ENCODE data around the gene USP28. TPM values are rescaled to one million over a fixed set of nuclear protein-coding genes. Genes with fewer than 3 reads are reported as not detected.
A peak's percentile ranks its signal among the peaks of the same experiment; 100 is the strongest.

Gene USP28
- total RNA-seq, 6 experiments from 2014 or later = 15.4 to 21.5 (median 17.8) TPM

- Mint-ChIP-seq H3K4me1 (ENCODE audit: low read depth) (peaks cover 27% of the 10 kb centered on the region), H3K27me3 (ENCODE audit: insufficient read depth) (peaks cover 9% of the 10 kb centered on the region), H3K4me3 (peak overlapping the region; percentile 94), H3K27ac (peak overlapping the region; percentile 99), H3K9me3 (no peaks in the 10 kb centered on the region), H3K36me3 (ENCODE audit: low read depth) (peaks cover 5% of the 10 kb centered on the region; the same call in 1 of the 2 replicates)
- DNase-seq = no peak
- no peak for TF ChIP-seq CTCF (IDR thresholded peaks at IDR 0.05)
Observed at GRCh38 chr11:113876074-113876797, 864 bp upstream of the USP28 start.

GRCh38 chr11:113874581-113875233, 665 bp downstream of the USP28 start:
- Mint-ChIP-seq H3K27me3 (ENCODE audit: insufficient read depth) (peaks cover 3% of the 10 kb centered on the region), H3K4me3 (peak overlapping the region; percentile 85), H3K4me1 (ENCODE audit: low read depth) (peaks cover 27% of the 10 kb centered on the region), H3K9me3 (no peaks in the 10 kb centered on the region), H3K36me3 (ENCODE audit: low read depth) (peaks cover 5% of the 10 kb centered on the region; the same call in 1 of the 2 replicates), H3K27ac (peak overlapping the region; percentile 26)
- DNase-seq = no peak
- TF ChIP-seq CTCF (IDR thresholded peaks at IDR 0.05) = no peak

- peaks cover 27% of the 10 kb centered on the region for H3K4me1 Mint-ChIP-seq (ENCODE audit: low read depth)
- H3K27ac Mint-ChIP-seq = peak overlapping the region; percentile 26; the same call in 1 of the 2 replicates
- peaks cover 5% of the 10 kb centered on the region; the same call in 1 of the 2 replicates for H3K36me3 Mint-ChIP-seq (ENCODE audit: low read depth)
- TF ChIP-seq CTCF (IDR thresholded peaks at IDR 0.05) = no peak
- peaks cover 3% of the 10 kb centered on the region; the same call in 1 of the 2 replicates for H3K27me3 Mint-ChIP-seq (ENCODE audit: insufficient read depth)
- peak overlapping the region; percentile 85 for H3K4me3 Mint-ChIP-seq
- no peaks in the 10 kb centered on the region for H3K9me3 Mint-ChIP-seq
- DNase-seq = no peak
Observed at GRCh38 chr11:113874096-113874495, 1.3 kb downstream of the USP28 start.

DNA sequence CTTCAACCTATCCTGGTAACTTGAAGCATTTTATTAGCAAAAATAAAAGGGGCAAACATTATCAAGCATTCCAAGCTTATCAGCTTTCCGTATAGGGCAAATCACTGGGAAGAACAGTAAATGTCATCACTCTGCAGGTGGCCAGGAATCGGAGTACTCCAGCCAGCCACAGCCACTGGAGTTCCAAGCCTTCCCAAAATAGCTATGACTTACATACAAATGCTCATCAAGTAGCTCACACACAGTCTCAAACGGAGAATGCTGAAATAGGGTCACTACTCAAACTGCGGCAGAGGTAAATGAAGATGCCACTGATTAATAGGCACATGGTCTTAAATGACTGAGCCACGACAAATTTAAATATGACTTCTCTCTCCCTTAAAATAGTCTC, 2.1 kb downstream of the USP28 start:
- H3K27me3 Mint-ChIP-seq (ENCODE audit: insufficient read depth) = peaks cover 3% of the 10 kb centered on the region; the same call in 1 of the 2 replicates

GRCh38 chr11:113871336-113871735, 4.0 kb downstream of the USP28 start:
- no peak overlapping the region for H3K4me3 Mint-ChIP-seq
- H3K27me3 Mint-ChIP-seq (ENCODE audit: insufficient read depth) = peaks cover 3% of the 10 kb centered on the region; the same call in 1 of the 2 replicates
- peaks cover 11% of the 10 kb centered on the region for H3K36me3 Mint-ChIP-seq (ENCODE audit: low read depth)
- no peaks in the 10 kb centered on the region for H3K9me3 Mint-ChIP-seq
- no peak for DNase-seq
- no peak for TF ChIP-seq CTCF (IDR thresholded peaks at IDR 0.05)
- H3K4me1 Mint-ChIP-seq (ENCODE audit: low read depth) = peaks cover 27% of the 10 kb centered on the region
- no peak overlapping the region for H3K27ac Mint-ChIP-seq

More for the DNA sequence above, 2.1 kb downstream of the USP28 start:
- Mint-ChIP-seq H3K9me3 (no peaks in the 10 kb centered on the region), H3K4me1 (ENCODE audit: low read depth) (peaks cover 27% of the 10 kb centered on the region), H3K27ac (no peak overlapping the region), H3K36me3 (ENCODE audit: low read depth) (peaks cover 5% of the 10 kb centered on the region; the same call in 1 of the 2 replicates), H3K4me3 (peak overlapping the region; percentile 85)
- TF ChIP-seq CTCF (IDR thresholded peaks at IDR 0.05) = no peak
- DNase-seq = no peak

Measured in HFFc6 (cell line).